22Rv1 (cell line): Measurements from ENCODE around the gene PARD3B.

ENCODE experiments used
- ZFX ChIP-seq: fragments of 450-650 bp; IDR thresholded peaks from 2 replicates; pipeline ENCODE4 v1.6.1; 2017; ENCODE audit warnings: antibody characterized with exemption, borderline replicate concordance
- TF ChIP-seq, protein P1 (sequence below): fragments of 450-650 bp; IDR thresholded peaks from 2 replicates; pipeline ENCODE4 v1.5.1; 2017; ENCODE audit warnings: mild to moderate bottlenecking

DNA sequence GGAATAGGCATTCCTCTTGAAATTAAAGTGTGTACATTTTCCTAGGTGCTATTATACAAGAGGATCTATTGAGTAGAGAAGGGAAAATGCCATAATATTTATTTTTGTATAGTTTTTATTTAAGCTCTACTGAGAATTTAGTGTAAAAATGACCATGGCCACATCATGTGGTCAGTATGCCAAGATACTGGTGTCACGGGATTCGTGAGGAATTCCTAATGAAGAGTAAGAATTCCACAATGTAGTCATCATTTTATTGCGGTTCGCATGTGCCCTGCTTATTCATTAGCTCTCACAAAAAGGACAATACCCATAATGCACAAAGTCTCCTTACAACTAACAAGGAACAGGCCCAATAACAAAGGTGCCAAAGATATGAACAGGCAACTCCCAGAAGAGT lies 39.3 kb upstream of the PARD3B start:
- TF ChIP-seq, protein P1, sequence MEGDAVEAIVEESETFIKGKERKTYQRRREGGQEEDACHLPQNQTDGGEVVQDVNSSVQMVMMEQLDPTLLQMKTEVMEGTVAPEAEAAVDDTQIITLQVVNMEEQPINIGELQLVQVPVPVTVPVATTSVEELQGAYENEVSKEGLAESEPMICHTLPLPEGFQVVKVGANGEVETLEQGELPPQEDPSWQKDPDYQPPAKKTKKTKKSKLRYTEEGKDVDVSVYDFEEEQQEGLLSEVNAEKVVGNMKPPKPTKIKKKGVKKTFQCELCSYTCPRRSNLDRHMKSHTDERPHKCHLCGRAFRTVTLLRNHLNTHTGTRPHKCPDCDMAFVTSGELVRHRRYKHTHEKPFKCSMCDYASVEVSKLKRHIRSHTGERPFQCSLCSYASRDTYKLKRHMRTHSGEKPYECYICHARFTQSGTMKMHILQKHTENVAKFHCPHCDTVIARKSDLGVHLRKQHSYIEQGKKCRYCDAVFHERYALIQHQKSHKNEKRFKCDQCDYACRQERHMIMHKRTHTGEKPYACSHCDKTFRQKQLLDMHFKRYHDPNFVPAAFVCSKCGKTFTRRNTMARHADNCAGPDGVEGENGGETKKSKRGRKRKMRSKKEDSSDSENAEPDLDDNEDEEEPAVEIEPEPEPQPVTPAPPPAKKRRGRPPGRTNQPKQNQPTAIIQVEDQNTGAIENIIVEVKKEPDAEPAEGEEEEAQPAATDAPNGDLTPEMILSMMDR, result no peak
- no peak for TF ChIP-seq ZFX
